GM12892 (cell line): ENCODE data around the gene GJB6. TPM values are rescaled to one million over a fixed set of nuclear protein-coding genes. Genes with fewer than 3 reads are reported as not detected.
"Not testable (repeated sequence)": the region's sequence is repeated elsewhere in the genome, so short reads cannot be mapped to it uniquely, and the experiment has no call there.

ENCODE experiments used
- DNase-seq: peaks from one replicate; pipeline ENCODE4 v3.0.0; 2011; ENCODE audit not compliant: insufficient read length
- FAIRE-seq: peaks from 2 replicates; lab custom pipeline; 2011; peaks lifted over from hg19 to GRCh38; lab: Jason Lieb, UNC
- POLR2A ChIP-seq: IDR thresholded peaks from 2 replicates; pipeline ENCODE4 v1.6.1; 2011; ENCODE audit warnings: low read depth, low read length, control low read depth
- POLR2AphosphoS5 ChIP-seq: IDR thresholded peaks from 2 replicates; pipeline ENCODE4 v1.6.1; 2011; ENCODE audit warnings: low read depth, low read length, control low read depth
- TAF1 ChIP-seq: IDR thresholded peaks from 2 replicates; pipeline ENCODE4 v1.6.1; 2011; ENCODE audit warnings: low read depth, mild to moderate bottlenecking, control low read depth, low read length, borderline replicate concordance
- polyA plus RNA-seq: library from polyadenylated mRNA; unstranded; fragments of >200 nt; gene quantifications from one replicate; pipeline ENCODE4 v1.2.1, GENCODE V29; 2012; ENCODE audit warnings: missing spikeins, inconsistent platforms; ENCODE audit not compliant: missing spikeins

The GJB6 gene
- polyA plus RNA-seq = not detected

DNA sequence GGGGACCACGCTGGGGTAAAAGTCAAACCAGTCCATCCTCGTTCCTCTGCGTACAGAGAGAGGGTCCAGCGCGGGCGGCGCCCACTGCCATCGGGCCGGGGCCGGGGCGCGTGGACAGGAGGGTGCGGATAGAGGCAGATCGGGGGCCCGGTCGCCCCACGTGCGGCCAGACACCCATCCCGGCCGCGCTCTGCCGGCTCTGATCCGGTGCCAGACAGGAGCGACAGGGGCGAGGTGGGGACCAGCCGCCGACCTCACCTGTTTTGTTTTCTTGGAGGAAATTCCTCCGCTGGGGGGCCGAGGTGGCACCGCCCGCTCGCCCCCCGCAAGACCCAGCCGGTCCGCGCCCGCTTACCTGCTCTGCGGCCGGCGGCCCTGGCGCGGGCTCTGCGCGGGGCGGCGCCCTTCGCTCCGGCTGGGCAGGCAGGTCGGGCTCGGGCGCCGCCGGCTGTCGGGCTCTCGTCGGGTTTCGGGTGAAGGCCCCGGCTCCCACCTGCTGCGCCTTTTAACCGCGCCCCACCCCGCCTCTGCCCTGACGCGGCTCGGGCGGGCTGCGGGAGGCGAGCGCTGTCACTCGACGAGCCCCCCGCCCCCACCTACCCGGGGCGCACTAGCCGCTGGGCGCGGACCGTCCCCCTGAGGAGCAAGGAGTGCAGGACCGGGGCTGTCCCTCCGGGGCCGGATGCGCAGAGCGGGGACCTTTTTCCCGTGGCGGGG lies at the start of gene GJB6:
Gene GJB6, minus strand, starts transcription at position 481 of the 717 bp plus-strand sequence. CDS start 8,839 bp downstream, outside the sequence.
- TF ChIP-seq POLR2A (no peak), POLR2AphosphoS5 (no peak), TAF1 (no peak)
- DNase-seq = peak; percentile 32
- FAIRE-seq = no peak

- FAIRE-seq, DNase-seq: not testable (repeated sequence)
These were observed 44.8 kb upstream of the GJB6 start for GRCh38 chr13:20276901-20277300.

DNA sequence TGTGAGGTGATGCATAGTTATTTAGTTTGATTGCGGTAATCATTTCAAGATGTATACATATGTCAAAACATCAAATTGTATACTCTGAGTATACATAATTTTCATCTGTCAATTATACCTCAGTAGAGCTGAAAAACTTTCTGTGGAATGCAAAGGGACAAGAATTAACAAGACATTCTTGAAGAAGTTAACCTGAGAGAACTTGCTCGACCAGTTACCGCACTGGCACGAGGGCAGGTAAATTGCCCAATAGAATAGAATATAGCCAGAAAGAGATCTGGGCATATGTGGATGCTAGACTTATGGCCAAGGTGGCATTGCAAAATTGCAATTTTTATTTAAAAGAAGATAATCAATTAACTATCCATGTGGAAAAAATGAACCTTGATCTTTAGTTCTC lies 42.3 kb upstream of the GJB6 start:
- no peak for FAIRE-seq
- TF ChIP-seq POLR2A (no peak), POLR2AphosphoS5 (no peak), TAF1 (no peak)
- DNase-seq = no peak

- TF ChIP-seq TAF1 (no peak), POLR2AphosphoS5 (no peak), POLR2A (no peak)
- DNase-seq (no peak), FAIRE-seq (no peak)
These were observed 40.6 kb upstream of the GJB6 start for GRCh38 chr13:20272588-20273171.

- no peak for FAIRE-seq
- no peak for DNase-seq
- TF ChIP-seq TAF1 (no peak), POLR2AphosphoS5 (no peak), POLR2A (no peak)
These were observed 40.0 kb upstream of the GJB6 start for GRCh38 chr13:20272104-20272503.

DNA sequence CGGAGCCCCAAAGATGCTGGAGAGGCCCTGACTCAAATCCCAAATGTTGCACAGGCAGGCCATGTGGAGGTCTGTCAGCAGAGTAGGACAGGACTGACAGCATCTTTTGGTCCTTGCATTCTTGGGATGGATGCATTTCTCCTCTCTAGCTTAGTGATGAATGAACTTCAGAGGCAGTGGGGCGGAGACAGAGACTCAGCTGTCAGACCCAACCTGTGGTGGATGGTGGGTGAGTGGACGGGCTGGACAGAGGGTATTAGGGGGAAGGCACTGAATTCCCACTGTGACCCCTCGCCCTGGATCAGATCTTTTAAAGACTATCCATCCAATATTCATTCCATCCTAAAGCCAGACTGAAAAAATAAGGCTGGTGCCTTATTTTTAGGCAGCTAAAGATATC lies 39.3 kb upstream of the GJB6 start:
- no peak for FAIRE-seq
- TF ChIP-seq POLR2AphosphoS5 (no peak), TAF1 (no peak), POLR2A (no peak)
- DNase-seq = no peak

DNA sequence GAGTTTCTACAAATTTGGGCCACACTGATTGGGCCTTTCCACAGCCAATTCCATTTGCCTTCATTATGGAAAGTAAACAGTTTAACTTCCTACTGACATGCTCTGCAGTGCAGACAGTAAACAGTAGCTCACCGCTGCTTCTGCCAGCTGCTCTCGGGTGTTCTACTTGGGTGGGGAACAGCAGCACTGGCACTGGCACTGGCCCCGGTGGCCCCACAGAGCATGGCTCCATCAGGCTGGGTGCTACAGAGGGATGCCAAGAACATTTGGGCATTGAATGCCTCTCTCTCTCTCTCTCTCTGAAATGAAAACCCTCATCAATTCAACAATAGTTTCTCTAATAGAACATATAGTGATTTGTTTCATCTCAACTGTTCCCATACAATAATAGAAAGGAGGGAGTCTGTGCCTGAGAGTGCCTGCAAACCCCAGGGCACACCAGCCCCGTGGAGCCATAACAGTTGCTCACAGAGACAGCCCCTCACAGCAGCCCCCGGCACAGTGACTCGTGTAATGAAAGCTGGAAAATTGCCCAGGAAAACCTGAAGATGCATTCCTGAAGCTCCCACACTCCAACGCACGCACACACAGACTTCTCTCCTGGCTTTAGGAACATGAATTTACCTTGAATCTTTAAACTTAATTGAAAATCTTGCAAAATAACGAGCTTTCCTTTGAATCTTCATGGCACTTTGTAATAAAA lies 38.2 kb upstream of the GJB6 start:
- FAIRE-seq (no peak), DNase-seq (no peak)
- TF ChIP-seq TAF1 (no peak), POLR2AphosphoS5 (no peak), POLR2A (no peak)

- TF ChIP-seq POLR2AphosphoS5 (no peak), TAF1 (no peak), POLR2A (no peak)
- no peak for DNase-seq
- no peak for FAIRE-seq
These were observed 32.3 kb upstream of the GJB6 start for GRCh38 chr13:20264271-20265018.

DNA sequence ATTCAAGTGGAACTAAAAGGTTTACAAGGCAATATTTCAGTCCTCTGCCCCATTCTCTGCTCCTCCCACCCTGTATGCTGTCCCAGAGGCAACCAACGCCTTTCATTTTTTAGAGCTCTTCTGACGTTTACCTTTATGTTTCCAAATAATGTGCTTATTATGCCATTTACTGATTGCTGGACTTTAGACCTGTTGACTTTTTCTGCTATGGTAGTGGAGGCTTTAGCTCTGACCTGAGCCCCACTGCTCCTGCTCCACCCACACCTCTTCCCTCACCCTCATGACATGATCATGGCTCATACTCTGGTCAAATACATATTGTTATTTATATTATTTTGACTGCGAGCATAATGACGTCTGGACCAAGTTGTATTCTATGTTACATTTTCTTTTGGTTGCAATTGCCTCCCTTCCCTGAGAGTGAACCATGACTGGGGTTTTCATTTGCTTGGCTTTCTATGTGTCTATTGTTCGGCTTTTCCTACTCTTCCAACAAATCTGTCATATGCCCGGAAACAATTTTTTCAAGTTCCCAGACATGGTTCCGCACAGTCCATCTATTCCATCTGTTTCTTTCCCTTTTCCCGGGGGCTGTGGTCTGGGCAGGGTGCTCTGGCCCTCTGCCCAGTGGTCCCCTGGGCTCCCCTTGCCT lies 31.4 kb upstream of the GJB6 start:
- no peak for TF ChIP-seq TAF1
- no peak for TF ChIP-seq POLR2A
- TF ChIP-seq POLR2AphosphoS5 = no peak
- FAIRE-seq = no peak

DNA sequence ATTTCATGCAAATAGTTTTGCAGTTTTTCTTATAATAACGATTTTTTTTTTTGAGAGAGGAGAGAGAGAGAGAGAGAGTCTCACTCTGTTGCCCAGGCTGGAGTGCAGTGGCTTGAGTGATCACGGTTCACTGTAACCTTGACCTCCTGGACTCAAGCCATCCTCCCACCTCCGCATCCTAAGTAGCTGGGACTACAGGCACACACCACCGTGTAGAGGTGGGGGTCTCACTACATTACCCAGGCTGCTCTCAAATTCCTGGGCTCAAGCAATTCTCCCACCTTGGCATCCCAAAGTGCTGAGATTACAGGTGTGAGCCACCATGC lies 26.8 kb upstream of the GJB6 start:
- DNase-seq (no peak), FAIRE-seq (no peak)
- TF ChIP-seq POLR2AphosphoS5 (no peak), POLR2A (no peak), TAF1 (no peak)

More for the DNA sequence above, 31.4 kb upstream of the GJB6 start:
- DNase-seq = no peak
